SKM-1 (cell line): ENCODE measurements around the gene TRPV2.

Experiments
- DNase-seq: peaks from one replicate; lab custom pipeline; 2025; ENCODE audit not compliant: unreplicated experiment; lab: John Stamatoyannopoulos, UW

Gene TRPV2

DNA sequence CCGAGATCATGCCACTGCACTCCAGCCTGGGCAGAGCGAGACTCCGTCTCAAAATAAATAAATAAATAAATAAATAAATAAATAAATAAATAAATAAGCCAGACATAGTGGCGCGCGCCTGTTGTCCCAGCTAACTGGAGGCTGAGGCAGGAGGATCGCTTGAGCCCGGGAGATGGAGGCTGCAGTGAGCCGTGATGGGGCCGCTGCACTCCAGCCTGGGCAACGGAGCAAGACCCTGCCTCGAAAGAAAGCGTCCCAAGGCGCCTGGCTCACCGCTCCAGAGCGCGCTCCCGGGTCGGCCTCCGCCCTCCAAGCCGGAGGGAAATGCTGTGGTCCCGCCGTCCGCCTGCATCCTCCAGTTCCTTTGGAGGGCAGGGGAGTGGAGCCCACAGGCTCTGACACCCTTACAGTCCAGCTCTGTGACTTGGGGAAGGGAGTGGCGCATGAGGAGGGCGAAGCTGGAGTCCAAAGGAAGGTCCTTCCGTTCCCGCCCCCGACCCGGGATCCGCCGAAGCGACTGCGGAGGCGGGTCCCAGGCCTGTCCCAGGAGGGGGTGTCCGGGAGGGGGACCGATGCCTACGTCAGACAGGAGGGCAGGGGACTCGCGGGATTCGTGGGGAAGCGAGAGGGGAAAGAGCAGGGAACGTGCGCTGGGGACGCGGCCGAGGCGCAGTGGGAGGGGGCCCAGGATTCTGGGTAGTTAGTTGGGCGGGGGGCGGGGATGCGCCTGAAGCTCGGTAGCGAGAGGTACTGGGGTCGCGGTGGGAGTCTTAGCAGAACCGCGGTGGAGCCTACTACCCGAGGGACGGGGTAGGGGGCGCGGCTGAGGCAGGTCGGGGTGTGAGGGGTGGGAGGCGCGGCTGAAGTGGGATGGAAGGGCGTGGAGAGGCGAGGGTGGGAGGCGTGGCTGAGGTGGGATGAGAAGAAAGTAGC lies 8.4 kb upstream of the TRPV2 start:
- no peak for DNase-seq

DNA sequence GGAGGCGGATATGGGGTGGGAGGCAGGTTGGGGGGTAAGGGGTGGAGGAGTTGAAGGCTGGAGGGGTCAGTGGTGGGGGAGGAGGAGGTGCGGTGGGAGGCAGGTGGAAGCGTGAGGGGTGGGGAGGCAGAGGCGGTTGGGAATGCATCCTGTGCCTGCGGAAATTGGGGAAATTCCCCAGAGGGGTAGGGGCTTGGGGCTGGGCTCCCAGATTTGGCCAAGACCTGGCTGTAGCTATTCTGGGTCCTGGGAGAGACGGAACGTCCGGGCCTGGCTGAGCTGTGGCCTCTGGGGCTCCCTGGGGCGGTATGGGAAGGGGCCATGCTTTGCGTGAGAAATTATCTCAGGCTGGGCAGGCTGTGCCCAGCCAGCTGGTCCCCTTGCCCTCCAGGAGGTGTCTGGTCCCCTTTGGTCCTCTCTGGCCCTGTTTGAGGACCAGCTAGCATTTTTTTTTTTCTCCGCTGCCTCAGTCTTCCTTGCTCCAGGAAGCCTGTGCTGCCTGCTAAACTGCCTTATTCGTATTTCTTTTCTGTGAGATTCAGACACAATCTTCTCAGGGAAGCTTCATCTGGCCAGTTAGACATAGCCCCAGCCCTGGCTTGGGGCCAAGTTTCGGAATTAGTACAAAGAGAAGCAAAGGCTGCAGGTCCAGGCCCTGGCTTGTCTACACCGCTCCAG lies 7.3 kb upstream of the TRPV2 start:
- DNase-seq, result peak; percentile 40

DNA sequence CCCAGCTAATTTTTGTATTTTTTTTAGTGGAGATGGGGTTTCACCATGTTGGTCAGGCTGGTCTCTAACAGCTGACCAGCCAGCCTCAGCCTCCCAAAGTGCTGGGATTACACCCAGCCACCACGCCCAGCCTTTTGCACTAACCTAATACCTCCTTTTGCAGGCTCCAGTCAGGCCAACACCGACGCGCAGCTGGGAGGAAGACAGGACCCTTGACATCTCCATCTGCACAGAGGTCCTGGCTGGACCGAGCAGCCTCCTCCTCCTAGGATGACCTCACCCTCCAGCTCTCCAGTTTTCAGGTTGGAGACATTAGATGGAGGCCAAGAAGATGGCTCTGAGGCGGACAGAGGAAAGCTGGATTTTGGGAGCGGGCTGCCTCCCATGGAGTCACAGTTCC lies 2.0 kb downstream of the TRPV2 start:
- no peak for DNase-seq

DNA sequence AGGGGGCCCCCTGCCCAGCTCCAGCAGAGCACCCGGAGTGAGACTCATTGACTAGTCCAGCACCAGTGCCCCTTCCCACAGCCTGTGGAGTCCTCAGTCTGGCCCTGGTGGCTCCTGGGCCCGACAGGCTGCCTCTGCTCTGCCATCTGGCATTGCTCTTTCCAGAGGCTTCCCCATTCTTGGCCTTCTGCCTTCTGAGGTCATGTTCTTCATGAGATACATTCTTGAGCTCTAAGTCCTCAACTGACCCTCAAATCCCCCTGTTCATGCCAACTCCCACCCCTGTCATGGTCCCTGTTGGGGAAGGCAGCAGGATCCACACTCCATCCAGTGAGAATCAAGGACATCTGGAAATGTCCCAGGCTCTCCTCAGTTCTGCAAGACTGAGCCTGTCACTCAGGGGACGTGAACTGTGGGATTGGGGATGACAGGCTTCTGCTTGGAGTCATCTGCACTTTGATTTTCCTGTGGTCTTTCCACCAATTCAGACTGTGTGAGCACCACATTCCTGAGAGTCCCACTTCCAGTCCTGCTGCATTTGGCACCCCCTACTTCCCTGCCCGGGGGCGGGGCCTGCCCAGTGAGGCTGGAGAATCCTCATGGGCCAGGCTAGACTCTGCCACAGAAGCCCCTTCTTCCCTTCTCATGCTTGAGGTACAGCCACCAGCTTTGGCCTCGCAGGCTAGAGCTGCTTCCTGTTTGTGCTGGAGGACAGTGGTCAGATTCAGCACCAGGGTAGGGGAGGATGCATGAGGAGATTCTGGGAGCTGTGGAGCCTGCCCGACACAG lies 2.7 kb downstream of the TRPV2 start:
- no peak for DNase-seq

DNA sequence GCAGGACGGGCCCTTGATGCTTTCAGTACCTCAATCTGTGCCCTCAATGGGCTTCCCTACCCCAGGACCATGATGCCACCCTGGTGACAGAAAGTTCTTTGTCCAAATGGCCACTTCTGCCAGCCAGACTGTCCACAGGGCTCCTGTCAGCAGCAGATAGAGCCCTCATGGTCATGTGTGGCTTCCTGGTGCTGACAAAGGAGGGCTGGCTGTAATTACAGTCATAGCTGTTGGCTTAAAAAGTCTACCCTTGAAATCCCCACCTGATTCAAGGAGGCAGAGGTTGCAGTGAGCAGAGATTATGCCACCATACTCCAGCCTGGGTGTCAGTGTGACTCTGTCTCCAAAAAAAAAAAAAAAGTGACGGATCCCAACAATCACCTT lies 3.3 kb downstream of the TRPV2 start:
- DNase-seq, result no peak

DNA sequence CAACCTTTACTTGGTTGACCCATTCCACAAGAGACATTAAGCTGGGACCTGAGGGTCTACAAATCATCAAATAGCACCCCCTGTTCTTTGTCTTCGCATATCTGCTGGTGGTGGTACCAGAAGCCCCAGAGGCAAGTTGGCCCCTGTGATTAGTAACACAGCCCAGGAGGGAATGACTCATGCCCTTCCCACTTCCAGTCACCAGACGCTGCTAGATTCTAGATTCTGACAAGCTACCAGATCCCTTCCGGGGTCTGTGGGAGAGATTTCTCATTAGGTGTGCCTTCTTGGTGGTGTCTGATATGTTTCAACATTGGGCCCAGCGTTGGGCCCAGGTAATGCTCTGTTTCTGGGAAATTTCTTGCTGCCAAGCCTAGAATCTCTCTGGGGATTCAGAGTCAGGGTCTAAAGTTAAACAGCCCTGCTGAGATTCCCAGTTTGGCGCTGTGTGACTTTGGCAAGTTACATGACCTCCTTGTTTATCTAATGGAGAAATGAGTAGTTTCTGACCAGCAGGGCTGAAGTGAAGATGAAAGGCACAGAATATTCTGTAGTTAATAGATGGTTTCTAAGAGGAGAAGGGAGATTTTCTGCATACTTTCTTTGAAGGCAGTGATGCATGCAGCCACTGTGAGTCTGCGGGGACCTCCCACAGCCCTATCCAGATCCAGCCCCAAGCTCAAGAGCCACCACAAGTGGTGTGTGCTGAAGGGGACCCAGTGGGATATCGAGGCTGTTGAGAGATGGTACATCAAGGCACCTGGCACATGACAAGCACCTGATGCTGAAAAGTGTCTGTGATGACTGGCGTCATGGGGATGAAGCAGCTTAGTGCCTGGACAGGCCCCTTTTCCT lies 3.9 kb downstream of the TRPV2 start:
- no peak for DNase-seq

DNA sequence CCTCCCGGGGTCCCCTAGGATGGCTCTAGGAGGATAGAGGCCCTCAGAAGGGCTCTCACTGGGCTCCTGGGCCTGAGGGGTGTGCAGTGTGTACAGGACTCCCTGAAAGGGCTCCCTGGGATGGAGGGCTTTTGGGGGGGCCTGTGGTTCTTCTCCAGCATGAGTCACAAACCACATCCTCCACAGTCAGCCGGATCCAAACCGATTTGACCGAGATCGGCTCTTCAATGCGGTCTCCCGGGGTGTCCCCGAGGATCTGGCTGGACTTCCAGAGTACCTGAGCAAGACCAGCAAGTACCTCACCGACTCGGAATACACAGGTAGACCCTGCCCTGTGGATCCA lies 4.5 kb downstream of the TRPV2 start:
- DNase-seq, result no peak

DNA sequence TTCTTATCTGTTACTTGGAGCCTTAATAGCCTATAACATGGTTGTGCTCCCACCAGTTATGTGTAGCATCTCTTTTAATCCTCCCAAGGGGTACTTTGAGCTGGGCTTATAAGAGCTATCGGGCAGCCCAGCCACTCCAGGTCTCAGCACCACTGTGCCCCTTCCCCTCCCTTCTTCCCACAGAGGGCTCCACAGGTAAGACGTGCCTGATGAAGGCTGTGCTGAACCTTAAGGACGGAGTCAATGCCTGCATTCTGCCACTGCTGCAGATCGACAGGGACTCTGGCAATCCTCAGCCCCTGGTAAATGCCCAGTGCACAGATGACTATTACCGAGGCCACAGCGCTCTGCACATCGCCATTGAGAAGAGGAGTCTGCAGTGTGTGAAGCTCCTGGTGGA lies 7.0 kb downstream of the TRPV2 start:
- no peak for DNase-seq

DNA sequence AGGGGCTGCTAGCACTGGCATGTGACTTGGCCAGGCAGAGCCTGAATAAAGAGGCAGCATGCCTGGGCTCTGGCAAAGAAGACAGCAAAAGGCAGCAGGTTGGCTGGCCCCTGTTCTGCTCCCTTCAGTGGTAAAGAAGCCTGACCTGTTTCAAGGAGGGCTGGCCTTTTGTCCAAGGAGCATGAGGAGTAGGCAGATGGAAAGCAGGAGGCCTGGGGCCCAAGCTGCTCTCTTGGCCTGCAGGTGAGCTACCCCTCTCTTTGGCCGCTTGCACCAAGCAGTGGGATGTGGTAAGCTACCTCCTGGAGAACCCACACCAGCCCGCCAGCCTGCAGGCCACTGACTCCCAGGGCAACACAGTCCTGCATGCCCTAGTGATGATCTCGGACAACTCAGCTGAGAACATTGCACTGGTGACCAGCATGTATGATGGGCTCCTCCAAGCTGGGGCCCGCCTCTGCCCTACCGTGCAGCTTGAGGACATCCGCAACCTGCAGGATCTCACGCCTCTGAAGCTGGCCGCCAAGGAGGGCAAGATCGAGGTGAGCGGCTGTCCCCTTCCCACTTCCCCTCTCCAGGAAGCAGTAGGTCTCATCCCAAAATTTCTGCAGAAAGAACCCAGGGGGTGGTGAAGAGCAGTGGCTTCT lies 8.0 kb downstream of the TRPV2 start:
- no peak for DNase-seq

DNA sequence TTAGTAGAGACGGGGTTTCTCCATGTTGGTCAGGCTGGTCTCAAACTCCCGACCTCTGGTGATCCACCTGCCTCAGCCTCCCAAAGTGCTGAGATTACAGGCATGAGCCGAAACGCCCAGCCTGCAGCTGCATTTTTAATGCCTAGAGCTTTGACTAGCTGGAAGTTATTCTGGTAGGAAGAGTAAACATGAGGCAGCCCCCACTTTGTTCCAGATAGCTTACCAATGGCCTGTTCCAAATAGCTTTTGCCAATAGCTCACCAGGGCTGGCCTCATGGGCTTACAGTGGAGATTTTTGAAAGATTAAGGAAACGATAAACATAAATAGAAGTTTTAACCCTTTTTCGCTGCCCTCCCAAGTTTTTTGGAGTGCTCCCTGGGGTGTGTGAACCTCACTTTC lies 9.8 kb downstream of the TRPV2 start:
- DNase-seq, result no peak

DNA sequence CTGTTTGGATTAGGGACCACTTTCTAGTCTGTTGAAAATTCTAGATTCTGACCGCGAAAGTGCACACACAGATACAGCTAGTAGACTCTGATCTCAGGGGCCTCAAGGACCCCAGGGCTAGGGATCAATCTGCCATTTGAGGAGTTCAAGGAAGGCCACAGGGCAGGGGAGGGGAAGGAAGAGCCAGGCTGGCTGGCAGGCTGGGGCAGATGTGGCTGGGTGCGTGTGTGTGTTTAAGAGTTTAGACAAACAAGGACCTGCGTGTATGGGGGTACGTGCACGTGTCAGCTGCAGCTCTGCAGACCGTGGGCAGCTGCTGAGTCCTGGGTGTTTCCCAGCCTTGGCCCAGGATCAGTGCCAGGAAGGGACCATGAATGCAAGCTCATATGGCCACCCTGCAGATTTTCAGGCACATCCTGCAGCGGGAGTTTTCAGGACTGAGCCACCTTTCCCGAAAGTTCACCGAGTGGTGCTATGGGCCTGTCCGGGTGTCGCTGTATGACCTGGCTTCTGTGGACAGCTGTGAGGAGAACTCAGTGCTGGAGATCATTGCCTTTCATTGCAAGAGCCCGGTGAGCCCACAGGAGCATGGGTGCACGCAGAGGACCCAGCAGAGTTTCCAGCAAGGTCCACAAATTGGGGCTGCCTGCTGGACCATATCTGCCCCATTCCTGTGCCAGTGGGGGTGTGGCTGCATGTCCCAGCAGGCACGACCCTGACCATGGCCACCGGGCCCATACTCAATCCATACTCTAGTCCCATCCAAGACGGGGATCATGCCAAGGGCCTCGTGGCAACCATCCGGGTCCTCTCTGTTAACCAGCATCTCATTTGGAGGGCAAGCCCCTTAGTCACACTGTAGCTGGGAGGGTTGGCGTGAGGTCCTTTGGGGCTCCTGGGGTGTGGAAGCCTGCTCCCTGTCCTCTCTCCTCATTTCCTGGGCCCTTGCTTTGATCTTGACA lies 10.6 kb downstream of the TRPV2 start:
- DNase-seq, result no peak

DNA sequence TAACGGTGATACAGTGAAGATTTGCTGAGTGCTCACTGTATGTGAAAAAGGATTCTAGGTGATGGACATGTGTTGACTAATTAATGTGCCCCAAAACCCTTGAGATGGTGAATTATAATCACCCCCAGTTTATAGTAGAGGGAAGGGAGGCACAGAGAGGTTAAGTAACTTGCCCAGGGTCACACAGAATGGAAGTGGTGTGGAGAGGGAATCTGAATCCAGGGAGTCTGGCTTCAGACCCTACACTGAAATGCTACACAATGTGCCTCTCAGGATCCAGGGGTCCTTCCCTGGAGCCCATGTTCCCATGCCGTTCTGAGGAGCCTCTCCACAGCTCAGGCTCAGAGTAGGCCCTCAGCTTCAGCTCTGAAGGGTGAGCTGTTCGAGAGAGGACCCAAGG lies 11.6 kb downstream of the TRPV2 start:
- no peak for DNase-seq

DNA sequence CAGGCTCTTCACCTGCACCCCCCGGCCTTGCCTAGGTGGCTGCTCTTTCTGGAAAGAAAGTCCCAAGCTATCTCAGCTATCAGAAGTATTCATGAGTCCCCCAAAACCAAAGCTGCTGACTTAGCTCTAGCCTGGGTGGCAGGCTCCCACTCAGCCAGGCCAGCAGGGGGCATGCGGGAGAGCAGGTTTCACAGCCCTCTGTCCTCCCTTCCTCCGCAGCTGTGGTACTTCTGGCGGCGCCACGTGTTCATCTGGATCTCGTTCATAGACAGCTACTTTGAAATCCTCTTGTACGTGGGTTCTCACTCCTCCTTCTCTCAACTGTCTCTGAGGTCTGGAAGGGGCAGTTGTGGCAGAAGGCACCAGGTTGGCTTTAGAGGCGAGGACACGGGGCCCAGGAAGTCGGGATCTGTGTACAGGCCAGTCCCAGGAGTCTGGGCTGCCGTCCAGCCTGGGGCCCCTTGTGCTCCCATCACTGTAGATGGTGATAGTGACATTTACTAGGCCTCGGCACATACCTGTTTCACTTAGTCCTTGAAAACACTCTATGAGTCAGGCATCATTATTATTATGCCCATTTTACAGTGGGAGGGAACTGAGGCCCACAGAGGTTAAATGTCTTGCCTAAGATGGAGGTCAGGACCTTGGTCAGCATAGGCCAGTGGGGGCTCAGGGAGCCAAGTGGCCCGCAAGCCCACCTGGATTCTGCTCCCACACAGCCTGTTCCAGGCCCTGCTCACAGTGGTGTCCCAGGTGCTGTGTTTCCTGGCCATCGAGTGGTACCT lies 12.9 kb downstream of the TRPV2 start:
- peak; percentile 22 for DNase-seq

DNA sequence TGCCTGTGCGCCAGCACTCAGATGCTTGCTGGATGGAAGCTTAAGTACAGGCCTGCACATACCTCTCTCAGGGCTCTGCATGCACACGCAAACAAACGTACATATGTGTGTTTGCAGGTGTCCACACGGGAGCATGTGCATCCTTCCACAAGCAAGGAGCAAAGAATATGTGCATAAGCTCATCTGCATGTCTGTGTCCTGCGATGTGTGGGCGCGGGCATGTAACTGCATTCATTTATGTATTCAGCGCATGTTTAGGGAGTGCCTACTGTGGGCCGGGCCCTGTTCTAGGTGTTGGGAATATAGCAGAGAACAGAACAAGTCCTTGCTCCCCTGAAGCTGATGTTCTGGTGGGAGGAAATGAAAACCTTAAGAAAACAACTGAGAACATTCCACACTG lies 13.7 kb downstream of the TRPV2 start:
- DNase-seq, result no peak

DNA sequence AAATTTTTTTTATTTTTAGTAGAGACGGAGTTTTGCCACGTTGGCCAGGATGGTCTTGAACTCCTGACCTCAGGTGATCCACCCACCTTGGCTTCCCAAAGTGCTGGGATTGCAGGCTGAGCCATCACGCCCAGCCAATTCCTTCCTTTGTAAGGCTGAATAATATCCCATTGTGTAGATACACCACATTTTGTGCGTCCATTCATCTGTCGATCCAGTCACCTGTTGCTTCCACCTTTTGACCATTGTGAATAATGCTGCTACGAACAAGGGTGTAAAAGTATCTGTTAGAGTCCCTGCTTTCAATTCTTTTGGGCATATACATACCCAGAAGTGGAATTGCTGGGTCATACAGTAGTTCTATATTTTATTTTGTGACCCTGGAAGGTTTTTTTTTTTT lies 15.3 kb downstream of the TRPV2 start:
- no peak for DNase-seq

DNA sequence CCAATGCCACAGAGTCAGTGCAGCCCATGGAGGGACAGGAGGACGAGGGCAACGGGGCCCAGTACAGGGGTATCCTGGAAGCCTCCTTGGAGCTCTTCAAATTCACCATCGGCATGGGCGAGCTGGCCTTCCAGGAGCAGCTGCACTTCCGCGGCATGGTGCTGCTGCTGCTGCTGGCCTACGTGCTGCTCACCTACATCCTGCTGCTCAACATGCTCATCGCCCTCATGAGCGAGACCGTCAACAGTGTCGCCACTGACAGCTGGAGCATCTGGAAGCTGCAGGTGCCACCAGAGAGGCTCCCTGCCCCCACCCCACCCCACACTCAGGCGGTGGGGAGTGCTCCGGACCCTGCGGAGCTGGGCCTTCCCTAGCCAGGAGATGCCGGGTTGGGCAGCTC lies 16.6 kb downstream of the TRPV2 start:
- DNase-seq, result no peak

DNA sequence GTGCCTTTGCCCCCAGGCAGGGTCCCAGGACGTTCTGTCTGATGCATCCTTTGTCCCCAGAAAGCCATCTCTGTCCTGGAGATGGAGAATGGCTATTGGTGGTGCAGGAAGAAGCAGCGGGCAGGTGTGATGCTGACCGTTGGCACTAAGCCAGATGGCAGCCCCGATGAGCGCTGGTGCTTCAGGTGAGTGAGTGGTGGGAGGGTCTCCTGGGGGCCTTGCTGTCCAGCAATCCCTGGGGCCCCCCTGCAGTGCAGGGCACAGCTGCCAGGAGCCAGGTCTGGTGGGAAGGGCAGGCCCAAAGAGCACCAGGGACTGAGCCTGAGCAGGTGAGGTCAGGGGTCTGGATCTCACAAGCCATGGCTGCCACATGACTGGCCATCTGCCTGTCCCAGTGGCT lies 18.1 kb downstream of the TRPV2 start:
- no peak for DNase-seq

DNA sequence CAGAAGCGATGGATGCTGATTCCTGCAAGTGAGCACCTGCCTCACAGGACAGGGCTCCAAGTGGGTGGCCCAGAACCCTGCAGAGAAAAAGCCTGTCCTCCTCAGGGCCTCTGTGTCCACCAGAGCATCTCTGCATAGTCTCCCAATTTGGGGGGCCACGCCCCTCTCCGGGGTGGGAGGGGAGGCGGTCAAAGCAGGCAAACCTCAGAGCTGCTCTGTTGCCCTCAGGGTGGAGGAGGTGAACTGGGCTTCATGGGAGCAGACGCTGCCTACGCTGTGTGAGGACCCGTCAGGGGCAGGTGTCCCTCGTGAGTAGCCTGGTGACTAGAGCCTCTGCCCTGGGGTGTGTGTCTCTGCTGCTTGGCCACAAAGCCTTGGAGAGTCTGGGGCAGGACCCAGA lies 19.3 kb downstream of the TRPV2 start:
- no peak for DNase-seq
